ENCODE results near the gene CCDC149.
A peak's percentile ranks its signal among the peaks of the same experiment; 100 is the strongest.

CCDC149 gene

DNA sequence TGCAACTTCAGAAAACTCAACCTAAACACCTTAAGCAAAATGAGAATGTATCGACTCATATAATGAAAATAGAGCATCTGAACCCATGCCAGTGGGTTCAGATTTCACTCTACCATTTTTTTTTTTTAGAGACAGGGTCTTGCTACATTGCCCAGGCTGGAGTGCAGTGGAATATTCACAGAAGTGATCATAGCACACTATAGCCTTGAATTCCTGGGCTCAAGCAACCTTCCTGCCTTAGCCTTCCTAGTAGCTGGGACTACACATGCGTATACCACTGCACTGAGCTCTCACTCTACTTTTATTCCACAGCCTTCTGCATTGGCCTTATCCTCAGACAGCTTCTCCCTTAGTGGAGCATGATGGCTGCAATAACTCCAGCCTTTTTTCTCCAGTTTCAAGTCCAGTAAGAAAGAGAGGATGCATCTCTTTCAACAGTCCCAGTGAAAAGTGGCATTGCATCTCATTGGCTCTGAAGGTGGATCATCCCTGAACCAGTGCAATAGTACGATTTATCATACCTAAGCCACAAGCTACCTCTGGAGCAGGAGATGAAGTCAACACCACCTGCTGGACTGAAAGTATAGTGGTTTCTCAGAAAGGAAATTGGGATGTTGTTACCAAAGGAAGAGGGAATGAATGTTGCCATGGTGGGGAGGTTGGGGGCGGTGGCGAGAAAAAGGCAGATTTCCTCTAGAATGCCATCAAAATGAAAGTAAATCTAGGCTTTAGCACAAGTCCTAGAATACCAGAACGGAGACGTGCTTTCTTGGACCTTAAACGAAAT, 119.4 kb downstream of the CCDC149 start:
- POLR2A ChIA-PET (ENCODE audit: low non-redundant PET): no interaction called here
- TF ChIP-seq, protein P1, sequence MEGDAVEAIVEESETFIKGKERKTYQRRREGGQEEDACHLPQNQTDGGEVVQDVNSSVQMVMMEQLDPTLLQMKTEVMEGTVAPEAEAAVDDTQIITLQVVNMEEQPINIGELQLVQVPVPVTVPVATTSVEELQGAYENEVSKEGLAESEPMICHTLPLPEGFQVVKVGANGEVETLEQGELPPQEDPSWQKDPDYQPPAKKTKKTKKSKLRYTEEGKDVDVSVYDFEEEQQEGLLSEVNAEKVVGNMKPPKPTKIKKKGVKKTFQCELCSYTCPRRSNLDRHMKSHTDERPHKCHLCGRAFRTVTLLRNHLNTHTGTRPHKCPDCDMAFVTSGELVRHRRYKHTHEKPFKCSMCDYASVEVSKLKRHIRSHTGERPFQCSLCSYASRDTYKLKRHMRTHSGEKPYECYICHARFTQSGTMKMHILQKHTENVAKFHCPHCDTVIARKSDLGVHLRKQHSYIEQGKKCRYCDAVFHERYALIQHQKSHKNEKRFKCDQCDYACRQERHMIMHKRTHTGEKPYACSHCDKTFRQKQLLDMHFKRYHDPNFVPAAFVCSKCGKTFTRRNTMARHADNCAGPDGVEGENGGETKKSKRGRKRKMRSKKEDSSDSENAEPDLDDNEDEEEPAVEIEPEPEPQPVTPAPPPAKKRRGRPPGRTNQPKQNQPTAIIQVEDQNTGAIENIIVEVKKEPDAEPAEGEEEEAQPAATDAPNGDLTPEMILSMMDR (conservative IDR thresholded peaks at IDR 0.05; ENCODE audit: low read depth): 0 out of 2 replicates have a peak, but pooled peaks have one; percentile 11
- CTCF ChIA-PET: interaction anchor here (0.6 to 1.5 kb wide), 4 partner anchors 10 to 67 kb away, joined by 3 to 6 read pairs (median 4); no protein-coding TSS in a partner anchor
- H3K27ac ChIP-seq: no peak overlapping the region
- peak; percentile 39 for DNase-seq (ENCODE audit: low spot score)

DNA sequence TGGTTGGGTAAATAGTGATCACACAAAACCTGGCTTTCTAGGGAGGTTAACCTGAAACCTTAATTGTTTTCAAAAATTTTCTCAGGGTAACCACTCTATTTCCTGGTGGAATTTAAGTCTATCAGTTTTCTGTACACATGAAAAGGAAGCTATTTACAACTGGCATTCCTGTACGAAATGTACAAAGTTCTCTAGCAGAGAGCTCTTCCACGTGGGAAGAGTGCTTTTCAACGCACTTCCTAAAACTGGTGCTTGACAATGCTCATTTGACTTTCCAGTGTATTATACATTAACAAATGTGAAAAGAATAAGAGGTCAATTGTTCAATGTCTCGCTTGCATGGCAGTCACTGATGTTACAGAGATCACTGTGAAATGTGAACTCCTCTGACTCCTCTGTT, 120.3 kb downstream of the CCDC149 start:
- H3K27ac ChIP-seq: no peak overlapping the region
- TF ChIP-seq, protein P1 (conservative IDR thresholded peaks at IDR 0.05; ENCODE audit: low read depth): no peak
- ChIA-PET POLR2A (ENCODE audit: low non-redundant PET) (no interaction called here), CTCF (interaction anchor here (1.0 kb wide), 1 partner anchor 16 kb away, joined by 3 read pairs; no protein-coding TSS in a partner anchor)
- no peak for DNase-seq (ENCODE audit: low spot score)

DNA sequence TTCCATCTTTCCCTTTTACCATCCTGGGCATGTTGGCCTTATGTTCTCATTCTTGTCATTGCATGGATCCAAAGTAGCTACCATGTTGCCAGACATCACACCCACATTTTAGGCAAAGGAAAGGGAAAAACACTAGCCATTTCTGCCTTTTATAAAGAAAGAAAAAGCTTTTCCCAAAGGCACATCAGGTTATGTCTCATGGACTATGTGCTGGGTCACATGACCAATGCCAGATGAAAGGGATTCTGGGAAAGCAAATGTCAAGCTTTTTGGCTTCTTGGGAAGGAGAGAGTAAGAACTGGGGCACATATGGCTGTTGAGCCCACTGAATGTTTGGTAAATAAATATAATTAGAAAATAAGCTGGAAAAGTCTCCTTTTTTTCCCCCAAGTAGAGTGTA, 121.8 kb downstream of the CCDC149 start:
- TF ChIP-seq, protein P1 (conservative IDR thresholded peaks at IDR 0.05; ENCODE audit: low read depth): no peak
- ChIA-PET POLR2A (ENCODE audit: low non-redundant PET) (no interaction called here), CTCF (interaction anchor here (0.5 to 0.9 kb wide), 2 partner anchors 11 to 37 kb away, joined by 3 to 4 read pairs; no protein-coding TSS in a partner anchor)
- H3K27ac ChIP-seq: no peak overlapping the region
- no peak for DNase-seq (ENCODE audit: low spot score)

DNA sequence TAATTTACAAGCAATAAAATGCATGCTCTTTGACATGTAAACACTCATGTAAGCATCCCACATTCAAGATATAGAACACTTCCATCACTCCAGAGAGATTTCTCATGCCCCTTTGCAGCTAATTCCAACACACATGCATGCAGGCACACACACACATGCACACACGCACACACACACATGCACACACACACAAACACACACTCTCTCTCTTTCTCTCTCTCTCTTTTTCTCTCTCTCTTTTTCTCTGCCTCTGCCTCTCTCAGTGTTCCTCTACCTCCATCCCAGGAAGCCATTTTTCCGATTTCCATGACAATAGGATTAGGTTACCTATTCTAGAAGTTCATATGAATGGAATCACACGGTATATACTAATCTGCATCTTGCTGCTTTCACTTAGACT, 129.3 kb downstream of the CCDC149 start:
- no peak overlapping the region for H3K27ac ChIP-seq
- ChIA-PET CTCF (no interaction called here), POLR2A (ENCODE audit: low non-redundant PET) (no interaction called here)
- TF ChIP-seq, protein P1 (conservative IDR thresholded peaks at IDR 0.05; ENCODE audit: low read depth): no peak
- DNase-seq (ENCODE audit: low spot score): no peak

DNA sequence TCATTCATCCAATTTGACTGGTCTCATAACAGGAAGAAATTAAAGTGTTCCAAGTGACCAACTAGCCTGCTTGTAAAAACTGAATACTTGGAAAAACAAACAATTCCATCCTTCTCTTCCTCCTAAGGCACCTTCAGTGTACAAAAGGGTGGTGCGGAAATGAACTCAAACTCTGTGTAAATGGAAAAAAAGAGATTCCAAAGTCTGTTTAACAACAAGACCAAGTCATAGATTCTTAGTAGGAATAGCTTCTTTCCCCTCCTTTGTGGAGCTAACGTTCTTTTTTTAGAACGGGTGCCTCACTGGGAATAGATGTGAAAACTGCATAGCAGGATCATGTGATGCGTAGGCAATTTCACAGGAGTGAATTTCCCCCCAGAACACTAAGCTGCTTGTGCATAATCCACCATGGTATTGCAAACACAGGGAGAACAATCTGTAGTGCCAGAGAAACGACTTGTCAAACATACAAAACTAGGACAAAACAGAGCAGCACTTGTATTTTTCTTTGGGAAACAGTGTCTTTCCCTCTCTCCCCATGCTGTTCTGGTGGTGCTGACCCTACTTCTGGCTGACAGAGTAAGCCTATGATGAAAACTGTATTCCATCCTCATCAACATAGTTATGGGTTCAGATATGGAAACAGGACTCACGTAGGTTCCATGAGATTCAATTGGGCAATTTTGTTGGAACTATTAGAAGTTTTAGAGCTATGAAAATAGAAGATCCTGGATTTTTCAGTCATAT, 130.7 kb downstream of the CCDC149 start:
- ChIA-PET POLR2A (ENCODE audit: low non-redundant PET) (no interaction called here), CTCF (no interaction called here)
- DNase-seq (ENCODE audit: low spot score): no peak
- H3K27ac ChIP-seq: no peak overlapping the region
- TF ChIP-seq, protein P1 (conservative IDR thresholded peaks at IDR 0.05; ENCODE audit: low read depth): no peak

DNA sequence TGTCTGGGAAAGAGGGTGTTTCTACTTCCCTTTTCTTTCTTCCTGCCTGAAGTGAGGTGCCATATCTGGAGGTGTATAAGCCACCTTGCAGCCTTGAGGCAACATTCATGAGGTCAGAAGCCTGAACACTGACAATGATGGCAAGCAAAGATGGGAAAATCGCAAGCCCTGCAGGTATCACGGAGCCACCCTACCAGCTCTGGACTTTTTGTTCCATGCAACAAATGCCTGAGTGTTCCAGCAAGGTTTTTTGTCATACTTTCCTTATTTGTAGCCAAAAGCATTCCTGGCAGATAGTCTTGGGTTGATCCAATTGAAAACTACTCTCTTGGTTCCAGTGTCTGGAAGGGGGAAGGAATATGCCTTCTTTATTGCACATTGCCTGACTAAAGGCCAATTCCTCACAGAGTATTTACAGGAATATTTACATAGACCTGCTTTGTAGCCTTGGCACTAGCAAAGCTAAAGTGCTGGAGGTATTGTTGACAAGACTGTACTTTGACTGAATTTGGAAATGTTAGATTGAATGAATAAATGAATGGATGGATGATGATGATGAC, 131.8 kb downstream of the CCDC149 start:
- POLR2A ChIA-PET (ENCODE audit: low non-redundant PET): no interaction called here
- TF ChIP-seq, protein P1 (conservative IDR thresholded peaks at IDR 0.05; ENCODE audit: low read depth): no peak
- no peak for DNase-seq (ENCODE audit: low spot score)
- no peak overlapping the region for H3K27ac ChIP-seq
- CTCF ChIA-PET: interaction anchor here (1.2 kb wide), 1 partner anchor 10 kb away, joined by 3 read pairs; no protein-coding TSS in a partner anchor
